H9 (cell line): ENCODE results near the gene USF3. TPM values are rescaled to one million over a fixed set of nuclear protein-coding genes. Genes with fewer than 3 reads are reported as not detected.

Source experiments
- DNase-seq: peaks from one replicate; pipeline ENCODE4 v3.0.0-alpha.2; 2017
- H2AFZ ChIP-seq: one replicate; pipeline ENCODE4 v1.6.1; 2013; ENCODE audit warnings: mild to moderate bottlenecking, low read length, control low read depth, moderate library complexity
- H2AK5ac ChIP-seq: 2 replicates; pipeline ENCODE4 v1.6.1; 2013; ENCODE audit warnings: low read length, control low read depth, mixed read lengths; ENCODE audit not compliant: insufficient read length
- H2BK120ac ChIP-seq: one replicate; pipeline ENCODE4 v1.6.1; 2013; ENCODE audit warnings: low read depth, mild to moderate bottlenecking, low read length, control low read depth, inconsistent platforms; ENCODE audit not compliant: poor library complexity, severe bottlenecking
- H2BK12ac ChIP-seq: 2 replicates; pipeline ENCODE4 v1.6.1; 2013; ENCODE audit warnings: low read length, control low read depth, mixed read lengths, low read depth; ENCODE audit not compliant: insufficient read length
- H2BK15ac ChIP-seq: 2 replicates; pipeline ENCODE4 v1.6.1; 2013; ENCODE audit warnings: low read depth, low read length, control low read depth
- H2BK20ac ChIP-seq: one replicate; pipeline ENCODE4 v1.6.1; 2013; ENCODE audit warnings: low read depth, mild to moderate bottlenecking, low read length, control low read depth, inconsistent platforms; ENCODE audit not compliant: poor library complexity, severe bottlenecking
- H2BK5ac ChIP-seq: 2 replicates; pipeline ENCODE4 v1.6.1; 2013; ENCODE audit warnings: low read length, control low read depth, mixed read lengths; ENCODE audit not compliant: insufficient read length
- H3K14ac ChIP-seq: 2 replicates; pipeline ENCODE4 v1.6.1; 2013; ENCODE audit warnings: low read length, control low read depth; ENCODE audit not compliant: insufficient read depth
- H3K18ac ChIP-seq: 2 replicates; pipeline ENCODE4 v1.6.1; 2013; ENCODE audit warnings: low read depth, mild to moderate bottlenecking, mixed read lengths, low read length, control low read depth; ENCODE audit not compliant: insufficient read length
- H3K23ac ChIP-seq: 2 replicates; pipeline ENCODE4 v1.6.1; 2013; ENCODE audit warnings: low read length, control low read depth, mixed read lengths, low read depth; ENCODE audit not compliant: insufficient read length
- H3K23me2 ChIP-seq: 2 replicates; pipeline ENCODE4 v1.6.1; 2013; ENCODE audit warnings: low read depth, mild to moderate bottlenecking, mixed read lengths, low read length, control low read depth; ENCODE audit not compliant: insufficient read length, poor library complexity, severe bottlenecking
- H3K27ac ChIP-seq: 2 replicates; pipeline ENCODE4 v1.5.1; 2013; ENCODE audit warnings: low read length, control low read depth, mixed read lengths, low read depth; ENCODE audit not compliant: insufficient read length
- H3K27me3 ChIP-seq: 2 replicates; pipeline ENCODE4 v1.6.1; 2013; ENCODE audit warnings: low read length, control low read depth, inconsistent platforms; ENCODE audit not compliant: insufficient read depth
- H3K4ac ChIP-seq: 2 replicates; pipeline ENCODE4 v1.6.1; 2013; ENCODE audit warnings: low read depth, mild to moderate bottlenecking, control low read depth, inconsistent platforms, low read length, moderate library complexity
- H3K4me1 ChIP-seq: 2 replicates; pipeline ENCODE4 v1.6.1; 2013; ENCODE audit warnings: low read length, control low read depth, inconsistent platforms; ENCODE audit not compliant: insufficient read depth
- H3K4me2 ChIP-seq: 2 replicates; pipeline ENCODE4 v1.6.1; 2013; ENCODE audit warnings: low read length, control low read depth, mixed read lengths; ENCODE audit not compliant: insufficient read length, insufficient read depth
- H3K56ac ChIP-seq: 2 replicates; pipeline ENCODE4 v1.6.1; 2013; ENCODE audit warnings: low read depth, mild to moderate bottlenecking, mixed read lengths, low read length, control low read depth; ENCODE audit not compliant: insufficient read length
- H3K79me1 ChIP-seq: 2 replicates; pipeline ENCODE4 v1.6.1; 2013; ENCODE audit warnings: low read depth, mild to moderate bottlenecking, moderate library complexity, low read length, control low read depth, inconsistent platforms; ENCODE audit not compliant: insufficient read depth, poor library complexity, severe bottlenecking
- H3K79me2 ChIP-seq: 2 replicates; pipeline ENCODE4 v1.6.1; 2013; ENCODE audit warnings: low read length, control low read depth, inconsistent platforms; ENCODE audit not compliant: insufficient read depth
- H3K9ac ChIP-seq: 2 replicates; pipeline ENCODE4 v1.6.1; 2013; ENCODE audit warnings: low read length, control low read depth, mixed read lengths; ENCODE audit not compliant: insufficient read length; ENCODE audit errors: extremely low read depth
- H3K9me3 ChIP-seq: one replicate; pipeline ENCODE4 v1.6.1; 2013; ENCODE audit warnings: low read depth, low read length, inconsistent platforms; ENCODE audit not compliant: control insufficient read depth
- H3T11ph ChIP-seq: one replicate; pipeline ENCODE4 v1.6.1; 2013; ENCODE audit warnings: mild to moderate bottlenecking, low read length, control low read depth, inconsistent platforms
- H4K20me1 ChIP-seq: one replicate; pipeline ENCODE4 v1.6.1; 2013; ENCODE audit not compliant: control insufficient read depth, insufficient read length, insufficient read depth
- H4K5ac ChIP-seq: 2 replicates; pipeline ENCODE4 v1.6.1; 2013; ENCODE audit warnings: low read depth, mild to moderate bottlenecking, mixed read lengths, low read length, control low read depth; ENCODE audit not compliant: insufficient read length
- H4K8ac ChIP-seq: replicated peaks from 2 replicates; pipeline ENCODE4 v1.6.1; 2013; ENCODE audit warnings: low read length, control low read depth, mixed read lengths, low read depth; ENCODE audit not compliant: insufficient read length
- H4K91ac ChIP-seq: 2 replicates; pipeline ENCODE4 v1.6.1; 2013; ENCODE audit warnings: low read depth, mild to moderate bottlenecking, moderate library complexity, mixed read lengths, low read length, control low read depth; ENCODE audit not compliant: insufficient read length
- H3K27ac Mint-ChIP-seq, 3 experiments: 2 replicates in 2 of 3; 3 replicates in 1 of 3; pipeline ENCODE4 v1.8.0; 2020 to 2021; ENCODE audit warnings: mixed read lengths in 3 of 3, mild to moderate bottlenecking in 1 of 3, moderate library complexity in 1 of 3
- H3K27me3 Mint-ChIP-seq: 2 replicates; pipeline ENCODE4 v1.8.0; 2021; ENCODE audit warnings: low read depth, mild to moderate bottlenecking, moderate library complexity, mixed read lengths
- H3K36me3 Mint-ChIP-seq, 3 experiments: 2 replicates in 2 of 3; 3 replicates in 1 of 3; pipeline ENCODE4 v1.8.0; 2020 to 2021; ENCODE audit warnings: low read depth in 3 of 3, mixed read lengths in 3 of 3; ENCODE audit not compliant: insufficient read depth in 1 of 3
- H3K4me1 Mint-ChIP-seq, 2 experiments: 2 replicates each; pipeline ENCODE4 v1.8.0; 2020; ENCODE audit warnings: mixed read lengths in 2 of 2
- H3K4me3 Mint-ChIP-seq, 2 experiments: 2 replicates in 1 of 2; 3 replicates in 1 of 2; pipeline ENCODE4 v1.8.0; 2020 to 2021; ENCODE audit warnings: mild to moderate bottlenecking in 2 of 2, mixed read lengths in 2 of 2, moderate library complexity in 1 of 2
- H3K9me3 Mint-ChIP-seq, 2 experiments: 2 replicates in 1 of 2; 3 replicates in 1 of 2; pipeline ENCODE4 v1.8.0; 2020; ENCODE audit warnings: mild to moderate bottlenecking in 2 of 2, mixed read lengths in 2 of 2, moderate library complexity in 1 of 2
- total RNA-seq: library from RNA; stranded (reverse); gene quantifications from 2 replicates; pipeline ENCODE4 v1.2.1, GENCODE V29; 2021
- TF ChIP-seq, protein P1 (sequence below): fragments of 200-600 bp; sonication (generic); conservative IDR thresholded peaks from 3 replicates; pipeline ENCODE4 v1.8.0; 2021; ENCODE audit warnings: antibody characterized with exemption, mild to moderate bottlenecking

Gene USF3
- total RNA-seq, 1 experiment from 2014 or later: 13.8 TPM

DNA sequence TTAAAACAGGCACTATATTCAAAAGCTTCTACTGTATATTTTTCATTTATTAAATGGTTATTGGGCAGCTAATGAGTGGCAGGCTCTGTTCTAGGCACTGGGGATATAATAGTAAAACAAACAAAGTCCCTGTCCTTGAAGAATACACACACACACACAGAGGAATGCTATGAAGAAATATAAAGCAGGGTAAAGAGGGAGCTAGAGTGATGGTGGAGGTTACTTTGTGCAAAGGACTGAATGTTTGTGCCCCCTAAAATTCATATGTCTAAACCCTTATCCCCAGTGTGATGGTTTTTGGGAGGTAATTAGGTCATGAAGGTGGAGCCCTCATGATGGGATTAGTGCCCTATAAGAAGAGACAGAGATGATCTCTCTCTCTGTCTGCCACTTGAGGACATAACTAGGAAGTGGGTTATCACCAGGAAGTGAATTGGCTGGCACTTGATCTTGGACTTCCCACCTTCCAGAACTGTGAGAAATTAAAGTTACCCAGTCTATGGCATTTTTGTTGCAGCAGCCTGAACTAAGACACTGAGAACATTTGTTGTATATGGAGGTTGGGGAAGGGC lies 31.8 kb downstream of the USF3 start:
- Histone ChIP-seq H2BK5ac (no peak overlapping the region), H3K4ac (no peak overlapping the region), H3K9me3 (no peaks in the 10 kb centered on the region), H3K9ac (no peak overlapping the region), H3K79me1 (no peaks in the 10 kb centered on the region), H3K23me2 (no peaks in the 10 kb centered on the region), H4K8ac (no peak overlapping the region), H3K4me2 (no peak overlapping the region), H2BK20ac (no peak overlapping the region), H2AFZ (no peak overlapping the region), H3K23ac (no peak overlapping the region), H2AK5ac (no peak overlapping the region), H3K56ac (no peak overlapping the region), H2BK120ac (no peak overlapping the region), H4K91ac (no peak overlapping the region), H4K5ac (no peak overlapping the region), H3K27ac (no peak overlapping the region), H3K79me2 (no peaks in the 10 kb centered on the region), H2BK12ac (no peak overlapping the region), H4K20me1 (no peaks in the 10 kb centered on the region), H3T11ph (no peak overlapping the region), H2BK15ac (no peak overlapping the region), H3K14ac (no peak overlapping the region), H3K4me1 (no peaks in the 10 kb centered on the region), H3K18ac (no peak overlapping the region), H3K27me3 (no peaks in the 10 kb centered on the region)
- Mint-ChIP-seq H3K4me1 (peaks cover 15 to 18% of the 10 kb centered on the region in 2 experiments), H3K9me3 (no peaks in the 10 kb centered on the region), H3K36me3 (peaks cover 8 to 13% (median 12%) of the 10 kb centered on the region in 3 experiments; a peak in 6 of 7 replicates), H3K27me3 (no peaks in the 10 kb centered on the region), H3K27ac (peak overlapping the region in 1 of 3 experiments; percentile 10; a peak in 1 of 7 replicates), H3K4me3 (no peak overlapping the region)
- DNase-seq: no peak
- TF ChIP-seq, protein P1, sequence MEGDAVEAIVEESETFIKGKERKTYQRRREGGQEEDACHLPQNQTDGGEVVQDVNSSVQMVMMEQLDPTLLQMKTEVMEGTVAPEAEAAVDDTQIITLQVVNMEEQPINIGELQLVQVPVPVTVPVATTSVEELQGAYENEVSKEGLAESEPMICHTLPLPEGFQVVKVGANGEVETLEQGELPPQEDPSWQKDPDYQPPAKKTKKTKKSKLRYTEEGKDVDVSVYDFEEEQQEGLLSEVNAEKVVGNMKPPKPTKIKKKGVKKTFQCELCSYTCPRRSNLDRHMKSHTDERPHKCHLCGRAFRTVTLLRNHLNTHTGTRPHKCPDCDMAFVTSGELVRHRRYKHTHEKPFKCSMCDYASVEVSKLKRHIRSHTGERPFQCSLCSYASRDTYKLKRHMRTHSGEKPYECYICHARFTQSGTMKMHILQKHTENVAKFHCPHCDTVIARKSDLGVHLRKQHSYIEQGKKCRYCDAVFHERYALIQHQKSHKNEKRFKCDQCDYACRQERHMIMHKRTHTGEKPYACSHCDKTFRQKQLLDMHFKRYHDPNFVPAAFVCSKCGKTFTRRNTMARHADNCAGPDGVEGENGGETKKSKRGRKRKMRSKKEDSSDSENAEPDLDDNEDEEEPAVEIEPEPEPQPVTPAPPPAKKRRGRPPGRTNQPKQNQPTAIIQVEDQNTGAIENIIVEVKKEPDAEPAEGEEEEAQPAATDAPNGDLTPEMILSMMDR: no peak
